ENCODE data around the gene USP40. TPM values are rescaled to one million over a fixed set of nuclear protein-coding genes. Genes with fewer than 3 reads are reported as not detected.

Gene USP40
- total RNA-seq, 1 experiment from 2014 or later: 34.9 TPM

GRCh38 chr2:233456934-233457333 is 109.6 kb downstream of the USP40 start:
- Histone ChIP-seq H3K9me2 (ENCODE audit: insufficient read depth) (no peaks in the 10 kb centered on the region), H3K9me3 (ENCODE audit: control insufficient read depth in 1 of 2, insufficient read depth in 1 of 2, low read depth in 1 of 2, low read length in 2 of 2) (no peaks in the 10 kb centered on the region), H3K9ac (ENCODE audit: low read length) (no peak overlapping the region), H3K4me1 (ENCODE audit: control insufficient read depth in 1 of 2, insufficient read depth in 2 of 2, low read length in 2 of 2) (no peaks in the 10 kb centered on the region), H3K4me2 (ENCODE audit: low read length) (no peak overlapping the region), H3K27me3 (ENCODE audit: insufficient read depth, low read length) (no peaks in the 10 kb centered on the region), H3K79me2 (ENCODE audit: insufficient read depth, low read length) (no peaks in the 10 kb centered on the region), H2AFZ (ENCODE audit: low read depth, low read length, poor library complexity, severe bottlenecking) (no peak overlapping the region), H3K27ac (ENCODE audit: low read depth, low read length) (no peak overlapping the region), H3K36me3 (ENCODE audit: control insufficient read depth in 1 of 2, insufficient read depth in 2 of 2, low read length in 2 of 2) (peaks cover 30 to 36% of the 10 kb centered on the region in 2 experiments; a peak in 3 of 4 replicates), H3K4me3 (replicated peaks in 1 of 2; ENCODE audit: low read depth in 1 of 2, low read length in 2 of 2) (no peak overlapping the region), H4K20me1 (ENCODE audit: insufficient read depth) (no peaks in the 10 kb centered on the region)
- intact Hi-C loops (cut with micrococcal nuclease): no loop called here
- DNase-seq (ENCODE audit: low read depth, low spot score): no peak
- TF ChIP-seq SRF (IDR thresholded peaks at IDR 0.05; ENCODE audit: low read depth) (no peak), TCF7L2 (IDR thresholded peaks at IDR 0.05; ENCODE audit: borderline replicate concordance, extremely low read depth, insufficient read depth, insufficient read length) (no peak), ZNF274 (IDR thresholded peaks at IDR 0.05; ENCODE audit: low read depth, low read length) (no peak), POLR2A (IDR thresholded peaks at IDR 0.05; ENCODE audit: borderline replicate concordance, extremely low read depth, insufficient read depth, insufficient read length) (no peak), ZBTB33 (IDR thresholded peaks at IDR 0.05; ENCODE audit: extremely low read depth, insufficient replicate concordance, low read length) (no peak), YY1 (IDR thresholded peaks at IDR 0.05; ENCODE audit: extremely low read depth, insufficient replicate concordance, low read depth, low read length) (no peak), SIN3A (IDR thresholded peaks at IDR 0.05; ENCODE audit: low read depth) (no peak), ELF1 (IDR thresholded peaks at IDR 0.05; ENCODE audit: borderline replicate concordance, low read depth) (no peak), RAD21 (IDR thresholded peaks at IDR 0.05; ENCODE audit: low read depth) (no peak), POLR2AphosphoS5 (IDR thresholded peaks at IDR 0.05; ENCODE audit: low read depth, low read length) (no peak), JUND (IDR thresholded peaks at IDR 0.05) (no peak), REST (IDR thresholded peaks at IDR 0.05; ENCODE audit: low read depth) (no peak), EZH2 (IDR thresholded peaks at IDR 0.05) (no peak), CEBPB (IDR thresholded peaks at IDR 0.05; ENCODE audit: low read depth) (no peak), MAX (IDR thresholded peaks at IDR 0.05) (no peak), FOSL1 (IDR thresholded peaks at IDR 0.05; ENCODE audit: low read depth) (no peak)
- TF ChIP-seq, protein P1, sequence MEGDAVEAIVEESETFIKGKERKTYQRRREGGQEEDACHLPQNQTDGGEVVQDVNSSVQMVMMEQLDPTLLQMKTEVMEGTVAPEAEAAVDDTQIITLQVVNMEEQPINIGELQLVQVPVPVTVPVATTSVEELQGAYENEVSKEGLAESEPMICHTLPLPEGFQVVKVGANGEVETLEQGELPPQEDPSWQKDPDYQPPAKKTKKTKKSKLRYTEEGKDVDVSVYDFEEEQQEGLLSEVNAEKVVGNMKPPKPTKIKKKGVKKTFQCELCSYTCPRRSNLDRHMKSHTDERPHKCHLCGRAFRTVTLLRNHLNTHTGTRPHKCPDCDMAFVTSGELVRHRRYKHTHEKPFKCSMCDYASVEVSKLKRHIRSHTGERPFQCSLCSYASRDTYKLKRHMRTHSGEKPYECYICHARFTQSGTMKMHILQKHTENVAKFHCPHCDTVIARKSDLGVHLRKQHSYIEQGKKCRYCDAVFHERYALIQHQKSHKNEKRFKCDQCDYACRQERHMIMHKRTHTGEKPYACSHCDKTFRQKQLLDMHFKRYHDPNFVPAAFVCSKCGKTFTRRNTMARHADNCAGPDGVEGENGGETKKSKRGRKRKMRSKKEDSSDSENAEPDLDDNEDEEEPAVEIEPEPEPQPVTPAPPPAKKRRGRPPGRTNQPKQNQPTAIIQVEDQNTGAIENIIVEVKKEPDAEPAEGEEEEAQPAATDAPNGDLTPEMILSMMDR (IDR thresholded peaks at IDR 0.05 in 2 of 3, conservative IDR thresholded peaks at IDR 0.05 in 1 of 3; ENCODE audit: borderline replicate concordance in 1 of 3, insufficient read depth in 1 of 3, low read depth in 2 of 3, low read length in 2 of 3): no peak
- TF ChIP-seq, protein P2, sequence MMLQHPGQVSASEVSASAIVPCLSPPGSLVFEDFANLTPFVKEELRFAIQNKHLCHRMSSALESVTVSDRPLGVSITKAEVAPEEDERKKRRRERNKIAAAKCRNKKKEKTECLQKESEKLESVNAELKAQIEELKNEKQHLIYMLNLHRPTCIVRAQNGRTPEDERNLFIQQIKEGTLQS (IDR thresholded peaks at IDR 0.05): no peak
- no TSS peak for BruUV-seq (replicated peaks)
- ChIA-PET POLR2A (no interaction called here), CTCF (no interaction called here), RAD21 (ENCODE audit: low non-redundant PET in 1 of 2, low total read pairs in 2 of 2, uncharacterized antibody in 2 of 2, unreplicated experiment in 2 of 2) (no interaction called here)
- ATAC-seq: no peak

All from HCT116 (cell line).